ENCODE measurements around the gene FMN2.

DNA sequence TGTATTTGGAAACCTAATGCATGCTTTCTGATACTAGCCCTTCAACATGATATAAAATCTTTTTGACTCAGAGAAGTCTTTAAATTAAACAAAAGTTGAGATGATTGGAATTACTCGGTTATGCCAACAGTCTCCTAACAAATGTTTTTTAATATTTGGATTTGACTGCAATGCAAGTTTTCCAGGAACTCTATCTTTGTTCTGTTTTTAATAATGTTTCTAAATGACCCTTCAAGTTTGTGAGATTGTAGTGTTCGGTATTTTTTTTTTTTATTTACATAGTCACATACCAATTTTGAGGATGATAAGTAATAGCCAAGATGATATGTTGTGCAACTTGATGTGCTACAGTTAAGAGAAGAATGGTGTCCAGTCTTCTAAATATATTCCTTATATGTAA lies 258.0 kb downstream of the FMN2 start:
- TF ChIP-seq, protein P1, sequence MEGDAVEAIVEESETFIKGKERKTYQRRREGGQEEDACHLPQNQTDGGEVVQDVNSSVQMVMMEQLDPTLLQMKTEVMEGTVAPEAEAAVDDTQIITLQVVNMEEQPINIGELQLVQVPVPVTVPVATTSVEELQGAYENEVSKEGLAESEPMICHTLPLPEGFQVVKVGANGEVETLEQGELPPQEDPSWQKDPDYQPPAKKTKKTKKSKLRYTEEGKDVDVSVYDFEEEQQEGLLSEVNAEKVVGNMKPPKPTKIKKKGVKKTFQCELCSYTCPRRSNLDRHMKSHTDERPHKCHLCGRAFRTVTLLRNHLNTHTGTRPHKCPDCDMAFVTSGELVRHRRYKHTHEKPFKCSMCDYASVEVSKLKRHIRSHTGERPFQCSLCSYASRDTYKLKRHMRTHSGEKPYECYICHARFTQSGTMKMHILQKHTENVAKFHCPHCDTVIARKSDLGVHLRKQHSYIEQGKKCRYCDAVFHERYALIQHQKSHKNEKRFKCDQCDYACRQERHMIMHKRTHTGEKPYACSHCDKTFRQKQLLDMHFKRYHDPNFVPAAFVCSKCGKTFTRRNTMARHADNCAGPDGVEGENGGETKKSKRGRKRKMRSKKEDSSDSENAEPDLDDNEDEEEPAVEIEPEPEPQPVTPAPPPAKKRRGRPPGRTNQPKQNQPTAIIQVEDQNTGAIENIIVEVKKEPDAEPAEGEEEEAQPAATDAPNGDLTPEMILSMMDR (IDR thresholded peaks at IDR 0.05; ENCODE audit: insufficient read depth, low read length, poor library complexity, severe bottlenecking): no peak
- no peak for TF ChIP-seq EZH2phosphoT487 (conservative IDR thresholded peaks at IDR 0.05; ENCODE audit: low read length)

All from SU-DHL-6 (cell line).